GM18520 (cell line): ENCODE data around the gene TCF4.

Experiments
- ATAC-seq: cut with Tn5 transposase; IDR thresholded peaks from one replicate; pipeline ENCODE4 v1.9.1; 2021; ENCODE audit not compliant: unreplicated experiment

Gene TCF4

GRCh38 chr18:55395799-55396198, 192.2 kb downstream of the TCF4 start:
- no peak for ATAC-seq

- ATAC-seq = no peak
Measured at GRCh38 chr18:55390898-55391297, 197.1 kb downstream of the TCF4 start.

- no peak for ATAC-seq
Measured at GRCh38 chr18:55387139-55387984, 200.6 kb downstream of the TCF4 start.

GRCh38 chr18:55386545-55386944, 201.4 kb downstream of the TCF4 start:
- no peak for ATAC-seq

GRCh38 chr18:55385770-55386169, 202.2 kb downstream of the TCF4 start:
- ATAC-seq = no peak

- ATAC-seq = no peak
Measured at GRCh38 chr18:55384551-55385275, 203.3 kb downstream of the TCF4 start.

GRCh38 chr18:55384115-55384514, 203.9 kb downstream of the TCF4 start:
- ATAC-seq = no peak

- no peak for ATAC-seq
Measured at GRCh38 chr18:55382277-55382805, 205.7 kb downstream of the TCF4 start.

- no peak for ATAC-seq
Measured at GRCh38 chr18:55381277-55381676, 206.7 kb downstream of the TCF4 start.

- no peak for ATAC-seq
Measured at GRCh38 chr18:55380589-55380988, 207.4 kb downstream of the TCF4 start.

- ATAC-seq = peak; percentile 94
Measured at GRCh38 chr18:55376387-55376786, 211.6 kb downstream of the TCF4 start.

GRCh38 chr18:55375930-55376329, 212.1 kb downstream of the TCF4 start:
- ATAC-seq = no peak

- no peak for ATAC-seq
Measured at GRCh38 chr18:55374741-55375140, 213.3 kb downstream of the TCF4 start.

- ATAC-seq = no peak
Measured at GRCh38 chr18:55372209-55372608, 215.8 kb downstream of the TCF4 start.

GRCh38 chr18:55370936-55371335, 217.1 kb downstream of the TCF4 start:
- ATAC-seq = no peak

GRCh38 chr18:55369346-55369745, 218.6 kb downstream of the TCF4 start:
- no peak for ATAC-seq

GRCh38 chr18:55365342-55365741, 222.7 kb downstream of the TCF4 start:
- no peak for ATAC-seq

GRCh38 chr18:55362303-55362702, 225.7 kb downstream of the TCF4 start:
- no peak for ATAC-seq

- no peak for ATAC-seq
Measured at GRCh38 chr18:55361492-55362250, 226.3 kb downstream of the TCF4 start.

GRCh38 chr18:55360061-55360460, 227.9 kb downstream of the TCF4 start:
- no peak for ATAC-seq

GRCh38 chr18:55356815-55357214, 231.2 kb downstream of the TCF4 start:
- no peak for ATAC-seq
